HepG2 (cell line): ENCODE data around the gene CELSR2. TPM values are rescaled to one million over a fixed set of nuclear protein-coding genes. Genes with fewer than 3 reads are reported as not detected.
"Not testable (repeated sequence)": the region's sequence is repeated elsewhere in the genome, so short reads cannot be mapped to it uniquely, and the experiment has no call there.

Experiments used
- ATAC-seq: fragments of 200-7000 bp; cut with Tn5 transposase; 3 replicates; pipeline ENCODE4 v1.9.1; 2020; ENCODE audit warnings: mild to moderate bottlenecking, moderate library complexity
- BruUV-seq: library from RNA; stranded (reverse); fragments of 400-500 nt; replicated peaks from 2 replicates; lab custom pipeline; 2021; lab: Mats Ljungman, UMichigan
- CTCF ChIA-PET: fragments of 300-600 bp; formaldehyde crosslinking; extraction: SDS; loops from one replicate; lab custom pipeline; 2021; ENCODE audit warnings: low total read pairs, inconsistent platforms, low intra/inter-chr PET ratio; lab: Yijun Ruan, JAX
- POLR2A ChIA-PET: fragments of 350-600 bp; sonication (Branson Sonifier 250); formaldehyde crosslinking; loops from one replicate; lab custom pipeline; 2020; ENCODE audit warnings: antibody characterized with exemption, inconsistent platforms; lab: Yijun Ruan, JAX
- DNase-seq: peaks from one replicate; pipeline ENCODE4 v3.0.0-alpha.2; 2015; ENCODE audit warnings: low spot score
- FAIRE-seq: peaks from 3 replicates; lab custom pipeline; 2011; peaks lifted over from hg19 to GRCh38; lab: Jason Lieb, UNC
- H2AFZ ChIP-seq: one replicate; pipeline ENCODE4 v1.6.1; 2011; ENCODE audit warnings: low read length, inconsistent platforms
- H3K27ac ChIP-seq: fragments of 300-600 bp; 3 replicates; pipeline ENCODE4 v1.8.0; 2011; ENCODE audit warnings: mixed run types, mild to moderate bottlenecking, mixed read lengths, low read length, inconsistent platforms; ENCODE audit not compliant: insufficient read depth; ENCODE audit errors: extremely low read length
- H3K27me3 ChIP-seq, 2 experiments: fragments of 200-600 bp in 1 of 2; 2 replicates in 1 of 2; 3 replicates in 1 of 2; pipeline versions ENCODE4 v1.6.0 to v1.8.0; 2011; ENCODE audit warnings: low read length in 2 of 2, mild to moderate bottlenecking in 2 of 2, moderate library complexity in 2 of 2, inconsistent platforms in 1 of 2; ENCODE audit not compliant: insufficient read depth in 2 of 2, control insufficient read depth in 1 of 2
- H3K36me3 ChIP-seq, 2 experiments: fragments of 200-600 bp in 1 of 2; replicated peaks in 1 of 2; 2 replicates in 1 of 2; 3 replicates in 1 of 2; pipeline versions ENCODE4 v1.5.1 to v1.8.0; 2011; ENCODE audit warnings: low read length in 2 of 2, inconsistent platforms in 1 of 2; ENCODE audit not compliant: insufficient read depth in 2 of 2, control insufficient read depth in 1 of 2
- H3K4me1 ChIP-seq: 2 replicates; pipeline ENCODE4 v1.5.1; 2012; ENCODE audit warnings: low read length, inconsistent platforms; ENCODE audit not compliant: insufficient read depth
- H3K4me2 ChIP-seq: 2 replicates; pipeline ENCODE4 v1.6.0; 2011; ENCODE audit warnings: low read depth, low read length, inconsistent platforms
- H3K4me3 ChIP-seq, 3 experiments: fragments of 200-600 bp in 1 of 3; sonication (generic), shearing (Covaris generic) in 1 of 3; replicated peaks in 1 of 3; 2 replicates each; pipeline ENCODE4 v1.5.1; 2011 to 2016; ENCODE audit warnings: low read length in 3 of 3, inconsistent platforms in 2 of 3, low read depth in 2 of 3, mild to moderate bottlenecking in 2 of 3, control low read depth in 1 of 3, mixed read lengths in 1 of 3; ENCODE audit not compliant: insufficient read depth in 1 of 3
- H3K79me2 ChIP-seq: one replicate; pipeline ENCODE4 v1.6.1; 2011; ENCODE audit warnings: low read length, inconsistent platforms; ENCODE audit not compliant: insufficient read depth
- H3K9ac ChIP-seq: 2 replicates; pipeline ENCODE4 v1.6.0; 2011; ENCODE audit warnings: mild to moderate bottlenecking, low read depth, low read length, inconsistent platforms; ENCODE audit not compliant: insufficient read depth
- H3K9me3 ChIP-seq: 2 replicates; pipeline ENCODE4 v1.5.1; 2012; ENCODE audit warnings: mild to moderate bottlenecking, low read length
- H4K20me1 ChIP-seq: 2 replicates; pipeline ENCODE4 v1.6.0; 2011; ENCODE audit warnings: inconsistent platforms, mild to moderate bottlenecking, low read length, moderate library complexity; ENCODE audit not compliant: insufficient read depth
- AGO2 ChIP-seq: fragments of 200-400 bp; formaldehyde crosslinking; optimal IDR thresholded peaks from 2 replicates; pipeline ENCODE3; 2017; ENCODE audit warnings: mild to moderate bottlenecking, low read depth, low read length, moderate library complexity
- RNF2 ChIP-seq: fragments of 450-650 bp; conservative IDR thresholded peaks from 2 replicates; pipeline ENCODE4 v1.6.1; 2016; ENCODE audit warnings: low read depth
- ZNF337 ChIP-seq: sonication (generic); formaldehyde crosslinking; IDR thresholded peaks from 2 replicates; pipeline ENCODE4 v1.5.1; 2020; ENCODE audit warnings: missing genetic modification reagents, low read depth, mild to moderate bottlenecking, borderline replicate concordance
- WGBS: methylation state at CpG from one replicate; pipeline ENCODE4 v1.1.6; 2017; ENCODE audit warnings: low lambda C conversion rate; 5-methylcytosine and 5-hydroxymethylcytosine counted together
- in situ Hi-C: cut with HindIII; loops from 2 replicates; pipeline ENCODE4 v1.10.0; 2017; ENCODE audit warnings: low pct_unique_long_range_greater_than_20kb; ENCODE audit not compliant: extremely low pct_ligation_motif_present
- intact Hi-C: fragments of 100-400 bp; cut with micrococcal nuclease; formaldehyde crosslinking; loops from one replicate; pipeline ENCODE4 v1.10.0; 2022; ENCODE audit not compliant: unreplicated experiment
- polyA plus RNA-seq, 8 experiments: library from polyadenylated mRNA; depleted of rRNA in 3 of 8; stranded (reverse) in 7 of 8; unstranded in 1 of 8; fragments of >200 nt; fragmentation: Illumina TruSeq in 4 of 8; extraction: Trizol in 4 of 8; gene quantifications; 2 replicates each; pipeline versions ENCODE4 v1.2.1 to v1.2.3, GENCODE V29; 2011 to 2016; ENCODE audit warnings: low read depth in 4 of 8, missing spikeins in 1 of 8, mixed read lengths in 1 of 8; ENCODE audit not compliant: insufficient read depth in 1 of 8
- total RNA-seq, 5 experiments: library from RNA; depleted of rRNA; stranded (reverse); fragments of >200 nt; fragmentation: Illumina TruSeq; extraction: Trizol; gene quantifications; 2 replicates each; pipeline ENCODE4 v1.2.3, GENCODE V29; 2016; ENCODE audit warnings: low read depth in 1 of 5
- TF ChIP-seq, protein P1 (sequence below): sonication (generic); formaldehyde crosslinking; IDR thresholded peaks from 2 replicates; pipeline ENCODE4 v1.4.0; 2020; ENCODE audit warnings: missing genetic modification reagents

The CELSR2 gene
- total and polyA plus RNA-seq, 2 of the 13 experiments (the other 11 are each of a cell fraction or from before 2014, with no cell fraction given): 4.0 to 6.6 TPM

- ChIA-PET CTCF (no interaction called here), POLR2A (interaction anchor here (0.7 to 1.2 kb wide), 2 partner anchors 13 to 21 kb away, joined by 3 to 5 read pairs; no protein-coding TSS in a partner anchor)
- Histone ChIP-seq H3K4me2 (no peak overlapping the region), H4K20me1 (peaks cover 15% of the 10 kb centered on the region; the same call in 1 of the 2 replicates), H3K9me3 (no peaks in the 10 kb centered on the region), H3K36me3 (peaks cover 0 to 20% of the 10 kb centered on the region in 2 experiments; a peak in 3 of 5 replicates), H3K4me3 (no peak overlapping the region), H3K9ac (no peak overlapping the region), H3K27ac (no peak overlapping the region), H3K4me1 (peaks cover 29% of the 10 kb centered on the region), H2AFZ (no peak overlapping the region), H3K79me2 (peaks cover 81% of the 10 kb centered on the region), H3K27me3 (no peaks in the 10 kb centered on the region; a peak in 1 of 5 replicates)
- BruUV-seq: no TSS peak
- TF ChIP-seq, protein P1, sequence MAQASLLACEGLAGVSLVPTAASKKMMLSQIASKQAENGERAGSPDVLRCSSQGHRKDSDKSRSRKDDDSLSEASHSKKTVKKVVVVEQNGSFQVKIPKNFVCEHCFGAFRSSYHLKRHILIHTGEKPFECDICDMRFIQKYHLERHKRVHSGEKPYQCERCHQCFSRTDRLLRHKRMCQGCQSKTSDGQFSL (CRISPR knock-in tag): no peak
- TF ChIP-seq AGO2 (no peak), ZNF337 (CRISPR knock-in tag) (no peak), RNF2 (no peak)
- no peak for DNase-seq
- no peak for ATAC-seq
- no peak for FAIRE-seq
- intact Hi-C loops (no loop called here), in situ Hi-C loops (no loop called here)
- WGBS: 72% methylated on average over 3 of the region's 3 CpGs
These were observed 30.8 kb upstream of the CELSR2 start for GRCh38 chr1:109218516-109218915.

DNA sequence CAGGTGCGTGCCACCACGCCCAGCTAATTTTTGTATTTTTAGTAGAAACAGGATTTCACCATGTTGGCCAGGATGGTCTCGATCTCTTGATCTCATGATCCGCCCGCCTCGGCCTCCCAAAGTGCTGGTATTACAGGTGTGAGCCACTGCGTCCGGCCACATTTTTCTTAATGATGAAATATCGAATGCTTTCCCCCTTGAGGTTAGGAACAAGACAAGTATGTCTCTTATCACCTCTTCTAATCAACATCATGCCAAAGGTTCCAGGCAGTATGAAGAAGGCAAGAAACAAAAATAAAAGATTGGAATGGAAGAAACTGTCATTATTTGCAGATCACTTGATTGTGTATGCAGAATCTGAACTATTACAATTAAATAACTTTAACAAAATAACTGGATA is 28.1 kb upstream of the CELSR2 start:
- H3K4me3 ChIP-seq, DNase-seq, intact Hi-C loops, H3K27me3 ChIP-seq, H3K27ac ChIP-seq, FAIRE-seq, H2AFZ ChIP-seq, ATAC-seq, BruUV-seq, H3K4me2 ChIP-seq, POLR2A ChIA-PET, CTCF ChIA-PET, in situ Hi-C loops, H3K9ac ChIP-seq, H3K9me3 ChIP-seq: not testable (repeated sequence)
- peaks cover 0 to 31% of the 10 kb centered on the region in 2 experiments; a peak in 3 of 5 replicates for H3K36me3 ChIP-seq
- peaks cover 66% of the 10 kb centered on the region for H3K79me2 ChIP-seq
- peaks cover 15% of the 10 kb centered on the region for H3K4me1 ChIP-seq
- WGBS: 98% methylated on average over 9 of the region's 9 CpGs
- peaks cover 15% of the 10 kb centered on the region; the same call in 1 of the 2 replicates for H4K20me1 ChIP-seq
